Pancreas (tissue), 10 donors: ENCODE measurements around the gene RRBP1. TPM values are rescaled to one million over a fixed set of nuclear protein-coding genes. Genes with fewer than 3 reads are reported as not detected.
A peak's percentile ranks its signal among the peaks of the same experiment; 100 is the strongest.

Experiments used
- ATAC-seq, 4 donors: fragments of 200-7000 bp; cut with Tn5 transposase; one replicate each; pipeline versions ENCODE4 v1.8.0 to v1.9.1; 2020; ENCODE audit warnings: mild to moderate bottlenecking in 4 of 4, moderate library complexity in 4 of 4
- DNase-seq, 6 donors: peaks; one replicate each; pipeline ENCODE4 v3.0.0-alpha.2; 2020
- FAIRE-seq: peaks from 2 replicates; lab custom pipeline; 2012; peaks lifted over from hg19 to GRCh38; lab: Jason Lieb, UNC
- H3K27ac ChIP-seq, 4 donors: fragments of 200-600 bp; sonication (generic); 1 replicate in 3 of 4; 2 replicates in 1 of 4; pipeline versions ENCODE4 v1.5.0 to v1.8.0; 2020
- H3K27me3 ChIP-seq, 4 donors: fragments of 200-600 bp; one replicate each; pipeline ENCODE4 v1.8.0; 2021
- H3K36me3 ChIP-seq, 3 donors: fragments of 200-600 bp; sonication (generic) in 1 of 3; one replicate each; pipeline versions ENCODE4 v1.5.0 to v1.8.0; 2020 to 2021
- H3K4me1 ChIP-seq, 3 donors: fragments of 200-600 bp; one replicate each; pipeline ENCODE4 v1.8.0; 2021
- H3K4me3 ChIP-seq, 4 donors: fragments of 200-600 bp; sonication (generic) in 2 of 4; one replicate each; pipeline versions ENCODE4 v1.5.0 to v1.8.0; 2020 to 2021
- H3K9me3 ChIP-seq, 4 donors: fragments of 200-600 bp; one replicate each; pipeline ENCODE4 v1.8.0; 2021
- WGBS, 2 donors: extraction: QIAGEN DNeasy Blood & Tissue Kit; methylation state at CpG; one replicate each; pipeline ENCODE4 v1.1.7; 2013; 5-methylcytosine and 5-hydroxymethylcytosine counted together
- intact Hi-C, 3 donors: fragments of 100-400 bp; cut with DNase I; formaldehyde crosslinking; loops; one replicate each; pipeline versions ENCODE4 v1.11.1 to v1.14.2; 2022
- polyA plus RNA-seq, 2 donors: library from polyadenylated mRNA; stranded (reverse); fragments of 200-250 nt; gene quantifications; one replicate each; pipeline ENCODE4 v1.2.3, GENCODE V29; 2013
- total RNA-seq, 6 donors: library from RNA; stranded (reverse); fragmentation: NEBNext Ultra II Directional in 4 of 6; extraction: Animal tissue kit (Norgen Biotek cat#: 25700) in 4 of 6; gene quantifications; one replicate each; pipeline versions ENCODE4 v1.2.1 to v1.2.4, GENCODE V29; 2021 to 2023
- TF ChIP-seq, protein P1 (sequence below), 4 donors: fragments of 200-600 bp; sonication (generic) in 3 of 4; IDR thresholded peaks; one replicate each; pipeline versions ENCODE4 v1.5.0 to v1.8.0; 2021; ENCODE audit warnings: antibody characterized with exemption in 4 of 4
- donor health status: healthy with polysubstance abuse.
- donor health status: DM: no; HTN: no; CAD: no; lungs with moderate emphysema.
- donor health status: DM: no; HTN: no; CAD: no.
- donor health status: control.
- donor health status: control.
- donor health status: Bipolar disorder and iron deficiency.
- donor health status: DM: yes; HTN: yes; CAD: no.
- donor health status: DM: no; HTN: no; CAD: no.
- donor health status: DM: no; HTN: no; CAD: no.
- donor health status: DM: yes; HTN: yes; CAD: no.

The RRBP1 gene
- total and polyA plus RNA-seq, 8 donors, result 170 to 442 (median 348) TPM

DNA sequence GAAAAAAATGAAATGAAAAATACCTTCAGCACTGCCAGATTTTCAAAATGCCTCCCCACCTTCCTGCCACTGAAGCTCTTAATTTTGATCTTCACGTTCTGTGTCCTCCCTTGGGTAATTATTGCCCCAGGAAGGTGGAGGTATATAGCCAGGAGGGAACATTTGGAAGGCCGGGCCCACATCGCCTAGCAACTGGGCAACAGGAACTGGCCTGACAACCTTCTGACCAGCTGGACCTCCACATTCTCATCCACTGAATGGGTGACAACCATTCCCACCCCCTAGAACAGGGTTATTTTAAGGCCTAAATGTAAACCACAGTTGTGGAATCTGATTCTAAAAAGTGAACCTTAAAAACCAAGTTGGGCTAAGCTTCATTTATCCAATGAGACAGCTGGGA is 3.2 kb downstream of the RRBP1 start:
- DNase-seq, result peak in 1 of 6 donors; percentile 26
- Histone ChIP-seq H3K9me3 (no peaks in the 10 kb centered on the region), H3K4me3 (peak overlapping the region in 2 of 4 donors; percentile 82 to 87), H3K27ac (peak overlapping the region in 2 of 4 donors; percentile 96 to 97), H3K36me3 (peaks cover 0 to 16% (median 0%) of the 10 kb centered on the region in 3 donors), H3K4me1 (peaks cover 48 to 58% (median 52%) of the 10 kb centered on the region in 3 donors), H3K27me3 (no peaks in the 10 kb centered on the region)
- intact Hi-C loops, result no loop called here
- WGBS, 2 donors, result 22 to 25% methylated on average over 3 of the region's 3 CpGs
- ATAC-seq, result no peak
- FAIRE-seq, result no peak
- TF ChIP-seq, protein P1, sequence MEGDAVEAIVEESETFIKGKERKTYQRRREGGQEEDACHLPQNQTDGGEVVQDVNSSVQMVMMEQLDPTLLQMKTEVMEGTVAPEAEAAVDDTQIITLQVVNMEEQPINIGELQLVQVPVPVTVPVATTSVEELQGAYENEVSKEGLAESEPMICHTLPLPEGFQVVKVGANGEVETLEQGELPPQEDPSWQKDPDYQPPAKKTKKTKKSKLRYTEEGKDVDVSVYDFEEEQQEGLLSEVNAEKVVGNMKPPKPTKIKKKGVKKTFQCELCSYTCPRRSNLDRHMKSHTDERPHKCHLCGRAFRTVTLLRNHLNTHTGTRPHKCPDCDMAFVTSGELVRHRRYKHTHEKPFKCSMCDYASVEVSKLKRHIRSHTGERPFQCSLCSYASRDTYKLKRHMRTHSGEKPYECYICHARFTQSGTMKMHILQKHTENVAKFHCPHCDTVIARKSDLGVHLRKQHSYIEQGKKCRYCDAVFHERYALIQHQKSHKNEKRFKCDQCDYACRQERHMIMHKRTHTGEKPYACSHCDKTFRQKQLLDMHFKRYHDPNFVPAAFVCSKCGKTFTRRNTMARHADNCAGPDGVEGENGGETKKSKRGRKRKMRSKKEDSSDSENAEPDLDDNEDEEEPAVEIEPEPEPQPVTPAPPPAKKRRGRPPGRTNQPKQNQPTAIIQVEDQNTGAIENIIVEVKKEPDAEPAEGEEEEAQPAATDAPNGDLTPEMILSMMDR (IDR thresholded peaks at IDR 0.05), result no peak

DNA sequence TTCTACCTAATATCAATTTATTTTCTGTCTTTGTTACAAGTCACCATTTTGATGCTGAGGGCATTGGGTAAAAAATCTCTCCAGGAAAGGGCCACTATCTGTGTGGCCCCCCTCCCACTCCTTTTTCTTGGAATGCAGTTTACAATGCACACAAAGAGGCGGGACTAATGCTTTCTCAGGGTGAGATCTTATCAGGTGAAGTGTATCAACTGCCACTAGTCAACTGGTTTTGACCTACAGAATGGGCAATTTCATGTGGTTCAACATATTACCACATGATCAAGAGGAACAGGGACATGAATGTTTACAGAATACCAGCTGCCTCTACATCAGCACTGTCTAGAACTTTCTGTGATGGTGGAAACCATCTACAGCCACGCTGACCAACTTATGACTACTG is 3.7 kb downstream of the RRBP1 start:
- TF ChIP-seq, protein P1 (IDR thresholded peaks at IDR 0.05), result no peak
- peak overlapping the region in 2 of 4 donors; percentile 96 to 97 for H3K27ac ChIP-seq
- DNase-seq (peak in 1 of 6 donors; percentile 9), FAIRE-seq (no peak), ATAC-seq (no peak)
- no peak overlapping the region for H3K4me3 ChIP-seq
- H3K9me3 ChIP-seq, result no peaks in the 10 kb centered on the region
- peaks cover 48 to 61% (median 48%) of the 10 kb centered on the region in 3 donors for H3K4me1 ChIP-seq
- H3K27me3 ChIP-seq, result no peaks in the 10 kb centered on the region
- WGBS, 2 donors, result 32 to 39% methylated on average over 2 of the region's 2 CpGs
- peaks cover 0 to 16% (median 0%) of the 10 kb centered on the region in 3 donors for H3K36me3 ChIP-seq
- intact Hi-C loops, result no loop called here

DNA sequence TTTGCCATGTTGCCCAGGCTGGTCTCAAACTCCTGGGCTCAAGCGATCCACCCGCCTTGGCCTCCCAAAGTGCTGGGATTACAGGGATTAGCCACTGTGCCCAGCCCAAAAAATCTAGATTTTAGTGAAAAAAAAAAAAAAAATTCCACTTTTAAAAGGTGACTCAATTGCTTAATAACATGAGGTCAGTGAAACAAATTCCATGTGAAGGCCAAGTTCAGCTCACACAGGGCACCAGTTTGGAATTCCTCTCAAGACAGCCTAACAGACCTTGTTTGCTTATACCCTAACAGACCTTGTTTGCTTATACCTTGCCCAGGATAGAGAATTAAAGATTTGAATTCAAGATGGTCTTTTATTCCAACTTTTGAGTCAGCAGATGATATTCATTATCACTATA is 5.1 kb downstream of the RRBP1 start:
- Histone ChIP-seq H3K4me1 (peaks cover 46 to 69% (median 52%) of the 10 kb centered on the region in 3 donors), H3K36me3 (peaks cover 0 to 16% (median 0%) of the 10 kb centered on the region in 3 donors)
- TF ChIP-seq, protein P1 (IDR thresholded peaks at IDR 0.05), result no peak

DNA sequence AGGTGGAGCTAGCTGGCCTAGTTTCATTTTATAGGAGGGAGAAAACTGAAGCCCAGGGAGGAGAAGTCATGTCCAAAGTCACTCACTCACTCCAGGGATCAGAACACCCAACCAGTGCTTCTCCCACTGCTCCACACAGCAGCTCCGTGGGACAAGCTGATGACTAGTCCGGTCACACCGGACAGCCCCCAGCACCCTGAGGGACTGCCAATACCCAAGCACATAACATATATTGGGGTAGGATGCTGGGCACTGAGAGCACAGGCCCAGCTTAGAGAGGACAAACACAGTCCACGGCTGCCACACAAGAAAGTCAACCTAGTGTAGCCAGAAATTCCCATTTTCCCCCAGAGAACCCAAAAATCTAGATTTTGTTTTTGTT is 5.7 kb downstream of the RRBP1 start:
- 30 to 41% methylated on average over 4 of the region's 4 CpGs for WGBS, 2 donors
- peak overlapping the region; percentile 30 to 96 (median 34) for H3K27ac ChIP-seq
- H3K27me3 ChIP-seq, result no peaks in the 10 kb centered on the region
- no peak for FAIRE-seq
- H3K36me3 ChIP-seq, result peaks cover 0 to 16% (median 0%) of the 10 kb centered on the region in 3 donors
- TF ChIP-seq, protein P1 (IDR thresholded peaks at IDR 0.05), result no peak
- no peak overlapping the region for H3K4me3 ChIP-seq
- H3K4me1 ChIP-seq, result peaks cover 50 to 69% (median 53%) of the 10 kb centered on the region in 3 donors
- no peaks in the 10 kb centered on the region for H3K9me3 ChIP-seq
- ATAC-seq, result no peak
- intact Hi-C loops, result no loop called here
- peak in 1 of 6 donors; percentile 10 for DNase-seq

More for the DNA sequence above, 5.1 kb downstream of the RRBP1 start:
- DNase-seq, result peak in 1 of 6 donors; percentile 8
- H3K9me3 ChIP-seq, result no peaks in the 10 kb centered on the region
- peak overlapping the region; percentile 30 to 96 (median 34) for H3K27ac ChIP-seq
- H3K27me3 ChIP-seq, result no peaks in the 10 kb centered on the region
- H3K4me3 ChIP-seq, result no peak overlapping the region
- 34 to 43% methylated on average over 2 of the region's 2 CpGs for WGBS, 2 donors
- intact Hi-C loops, result no loop called here
- no peak for ATAC-seq
- FAIRE-seq, result no peak
